Measurements from ENCODE around the gene GNPTG. TPM values are rescaled to one million over a fixed set of nuclear protein-coding genes. Genes with fewer than 3 reads are reported as not detected.
A peak's percentile ranks its signal among the peaks of the same experiment; 100 is the strongest.

Gene GNPTG
- total RNA-seq, 1 experiment from 2014 or later, result 40.6 TPM

- H3K4me3 ChIP-seq, result peak overlapping the region; percentile 49; the same call in 1 of the 2 replicates
- BruUV-seq (replicated peaks), result no TSS peak
- peak; percentile 82 to 92 for DNase-seq
- H3K36me3 ChIP-seq (ENCODE audit: low read depth), result no peaks in the 10 kb centered on the region
- H3K9me3 ChIP-seq (ENCODE audit: insufficient read depth, low read depth), result no peaks in the 10 kb centered on the region
- H3K27me3 ChIP-seq (ENCODE audit: insufficient read depth, low read depth), result no peaks in the 10 kb centered on the region
- intact Hi-C loops (cut with micrococcal nuclease; ENCODE audit: unreplicated experiment), result loop anchor here (5.0 kb wide), 1 partner anchor 280 kb away; the partner anchor contains the start of genes CRAMP1 and IFT140
- H2AFZ ChIP-seq, result peak overlapping the region; percentile 71; the same call in 1 of the 2 replicates
- no peaks in the 10 kb centered on the region for H4K20me1 ChIP-seq (ENCODE audit: insufficient read depth)
- ChIA-PET POLR2A (ENCODE audit: unreplicated experiment) (interaction anchor here (0.5 to 1.2 kb wide), 6 partner anchors 11 to 89 kb away, joined by 3 to 20 read pairs (median 6); partner anchors contain the start of gene UQCC4), CTCF (no interaction called here)
- no peaks in the 10 kb centered on the region for H3K9me2 ChIP-seq (ENCODE audit: insufficient read depth)
- H3K4me2 ChIP-seq, result peak overlapping the region; percentile 82
- no peak for TF ChIP-seq EZH2 (IDR thresholded peaks at IDR 0.05; ENCODE audit: low read depth)
- TF ChIP-seq CTCF (conservative IDR thresholded peaks at IDR 0.05), result no peak
- peaks cover 6% of the 10 kb centered on the region; the same call in 1 of the 2 replicates for H3F3A ChIP-seq (ENCODE audit: insufficient read depth, low read depth)
- peaks cover 15% of the 10 kb centered on the region for H3K4me1 ChIP-seq (replicated peaks; ENCODE audit: insufficient read depth)
- H3K79me2 ChIP-seq (ENCODE audit: low read depth), result no peaks in the 10 kb centered on the region
- no peak overlapping the region for H3K27ac ChIP-seq
Measured at GRCh38 chr16:1331712-1332617, 19.8 kb upstream of the GNPTG start.

- no TSS peak for BruUV-seq (replicated peaks)
- Histone ChIP-seq H2AFZ (no peak overlapping the region), H3K9me3 (ENCODE audit: insufficient read depth, low read depth) (no peaks in the 10 kb centered on the region), H3K4me3 (no peak overlapping the region), H3F3A (ENCODE audit: insufficient read depth, low read depth) (peaks cover 6% of the 10 kb centered on the region; the same call in 1 of the 2 replicates), H3K79me2 (ENCODE audit: low read depth) (no peaks in the 10 kb centered on the region), H4K20me1 (ENCODE audit: insufficient read depth) (no peaks in the 10 kb centered on the region), H3K4me1 (replicated peaks; ENCODE audit: insufficient read depth) (peaks cover 15% of the 10 kb centered on the region), H3K4me2 (peak overlapping the region; percentile 82), H3K27me3 (ENCODE audit: insufficient read depth, low read depth) (no peaks in the 10 kb centered on the region), H3K36me3 (ENCODE audit: low read depth) (no peaks in the 10 kb centered on the region), H3K9me2 (ENCODE audit: insufficient read depth) (no peaks in the 10 kb centered on the region), H3K27ac (no peak overlapping the region)
- DNase-seq, result no peak
- intact Hi-C loops (cut with micrococcal nuclease; ENCODE audit: unreplicated experiment), result loop anchor here (5.0 kb wide), 1 partner anchor 280 kb away; the partner anchor contains the start of genes CRAMP1 and IFT140
- TF ChIP-seq EZH2 (IDR thresholded peaks at IDR 0.05; ENCODE audit: low read depth) (no peak), CTCF (conservative IDR thresholded peaks at IDR 0.05) (no peak)
- ChIA-PET CTCF (no interaction called here), POLR2A (ENCODE audit: unreplicated experiment) (interaction anchor here (0.5 to 1.2 kb wide), 4 partner anchors 10 to 88 kb away, joined by 3 to 20 read pairs (median 10); partner anchors contain the start of gene UQCC4)
Measured at GRCh38 chr16:1332618-1333148, 19.0 kb upstream of the GNPTG start.

- DNase-seq, result peak in 1 of 2 experiments; percentile 56
- no peak within 1 kb of the TSS for H2AFZ ChIP-seq
- H3K36me3 ChIP-seq (ENCODE audit: low read depth), result no peaks in the 10 kb centered on the region
- ChIA-PET CTCF (interaction anchor here (0.6 to 0.7 kb wide), 2 partner anchors 21 to 388 kb away, joined by 7 to 10 read pairs; no protein-coding TSS in a partner anchor), POLR2A (ENCODE audit: unreplicated experiment) (interaction anchor here (0.6 to 0.7 kb wide), 3 partner anchors 13 to 1572 kb away, joined by 3 to 5 read pairs (median 3); no protein-coding TSS in a partner anchor)
- H3F3A ChIP-seq (ENCODE audit: insufficient read depth, low read depth), result peaks cover 6% of the 10 kb centered on the region; the same call in 1 of the 2 replicates
- no peaks in the 10 kb centered on the region for H3K79me2 ChIP-seq (ENCODE audit: low read depth)
- H3K4me1 ChIP-seq (replicated peaks; ENCODE audit: insufficient read depth), result peaks cover 15% of the 10 kb centered on the region
- no peaks in the 10 kb centered on the region for H3K27me3 ChIP-seq (ENCODE audit: insufficient read depth, low read depth)
- intact Hi-C loops (cut with micrococcal nuclease; ENCODE audit: unreplicated experiment), result loop anchor here (5.0 kb wide), 1 partner anchor 279 kb away; the partner anchor contains the start of genes CRAMP1 and IFT140
- no peaks in the 10 kb centered on the region for H3K9me2 ChIP-seq (ENCODE audit: insufficient read depth)
- H3K4me2 ChIP-seq, result peak within 1 kb of the TSS; percentile 82
- H3K9me3 ChIP-seq (ENCODE audit: insufficient read depth, low read depth), result no peaks in the 10 kb centered on the region
- no peak within 1 kb of the TSS for H3K27ac ChIP-seq
- peak within 1 kb of the TSS; percentile 49; the same call in 1 of the 2 replicates for H3K4me3 ChIP-seq
- no TSS peak for BruUV-seq (replicated peaks)
- TF ChIP-seq CTCF (conservative IDR thresholded peaks at IDR 0.05) (no peak), EZH2 (IDR thresholded peaks at IDR 0.05; ENCODE audit: low read depth) (no peak)
- no peaks in the 10 kb centered on the region for H4K20me1 ChIP-seq (ENCODE audit: insufficient read depth)
Measured at GRCh38 chr16:1333149-1333812, 18.4 kb upstream of the GNPTG start, which contains the start of gene BAIAP3. BAIAP3 (plus strand) TSS chr16:1333645; CDS start chr16:1338550, 4,905 bp downstream.
